ENCODE measurements around the gene GJD3. TPM values are rescaled to one million over a fixed set of nuclear protein-coding genes. Genes with fewer than 3 reads are reported as not detected.

Gene GJD3
- total and polyA plus RNA-seq, 4 donors: 0.36 to 0.61 (median 0.40) TPM; not detected in 1

DNA sequence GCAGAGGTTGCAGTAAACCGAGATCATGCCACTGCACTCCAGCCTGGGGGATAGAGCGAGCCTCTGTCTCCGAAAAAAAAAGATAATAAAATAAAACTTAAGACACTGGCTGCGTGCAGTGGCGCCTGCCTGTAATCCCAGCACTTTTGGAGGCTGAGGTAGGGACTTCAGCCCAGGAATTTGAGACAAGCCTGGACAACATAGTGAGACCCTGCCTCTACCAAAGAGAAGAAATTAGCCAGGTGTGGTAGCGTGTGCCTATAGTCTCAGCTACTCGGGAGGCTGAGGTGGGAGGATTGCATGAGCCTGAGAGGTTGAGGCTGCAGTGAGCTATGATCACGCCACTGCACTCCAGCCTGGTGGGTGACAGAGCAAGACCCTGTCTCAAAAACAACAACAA, 28.9 kb downstream of the GJD3 start:
- H3K9me3 ChIP-seq (ENCODE audit: control insufficient read depth, insufficient read depth, low read length): no peaks in the 10 kb centered on the region
- H3K4me1 ChIP-seq (ENCODE audit: control insufficient read depth, insufficient read depth, low read length): peaks cover 60% of the 10 kb centered on the region
- peaks cover 40% of the 10 kb centered on the region for H3K36me3 ChIP-seq (ENCODE audit: control insufficient read depth, insufficient read depth, low read length)
- no peak overlapping the region for H3K4me3 ChIP-seq (ENCODE audit: low read depth, low read length)
- no peak overlapping the region for H3K27ac ChIP-seq (ENCODE audit: low read depth, low read length)
- WGBS (ENCODE audit: insufficient coverage): 98% methylated on average over 7 of the region's 8 CpGs
- H3K27me3 ChIP-seq (ENCODE audit: control insufficient read depth, insufficient read depth, low read length): no peaks in the 10 kb centered on the region
- DNase-seq (ENCODE audit: low read depth in 4 of 6, low spot score in 6 of 6): no peak

DNA sequence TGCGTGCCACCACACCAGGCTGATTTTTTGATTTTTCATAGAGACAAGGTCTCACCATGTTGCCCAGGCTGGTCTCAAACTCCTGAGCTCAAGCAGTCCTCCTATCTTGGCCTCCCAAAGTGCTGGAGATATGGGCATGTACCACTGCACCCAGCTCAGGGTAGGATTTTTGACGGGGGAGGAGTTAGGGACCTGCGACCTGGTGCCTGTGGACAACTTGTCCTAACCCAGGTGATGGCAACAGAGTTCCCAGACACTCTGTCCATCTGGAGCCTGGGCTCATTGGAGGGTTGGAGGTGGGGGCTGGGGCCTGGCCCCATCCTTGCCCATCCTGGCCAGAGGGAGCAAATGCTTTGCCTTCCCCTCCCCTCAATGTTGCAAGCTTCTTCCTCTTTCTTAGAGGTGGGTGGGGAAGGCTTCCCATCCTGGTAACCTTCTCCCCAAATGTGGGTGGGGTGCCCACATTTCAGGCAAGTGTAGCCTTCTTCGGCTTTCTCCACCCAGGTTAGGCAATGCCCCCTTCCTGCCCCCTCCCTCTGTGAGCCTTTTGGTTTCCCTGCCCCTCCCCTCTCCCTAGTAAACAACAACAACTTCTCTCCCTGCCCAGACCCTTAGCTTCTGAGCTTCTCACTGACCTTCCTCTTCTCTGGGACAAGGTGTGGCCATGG, 30.6 kb downstream of the GJD3 start:
- Histone ChIP-seq H3K9me3 (ENCODE audit: control insufficient read depth, insufficient read depth, low read length) (no peaks in the 10 kb centered on the region), H3K4me3 (ENCODE audit: low read depth, low read length) (no peak overlapping the region), H3K27me3 (ENCODE audit: control insufficient read depth, insufficient read depth, low read length) (no peaks in the 10 kb centered on the region), H3K27ac (ENCODE audit: low read depth, low read length) (no peak overlapping the region), H3K36me3 (ENCODE audit: control insufficient read depth, insufficient read depth, low read length) (peaks cover 40% of the 10 kb centered on the region), H3K4me1 (ENCODE audit: control insufficient read depth, insufficient read depth, low read length) (peaks cover 63% of the 10 kb centered on the region)
- no peak for DNase-seq (ENCODE audit: low read depth in 4 of 6, low spot score in 6 of 6)
- 98% methylated on average over 3 of the region's 4 CpGs for WGBS (ENCODE audit: insufficient coverage)

DNA sequence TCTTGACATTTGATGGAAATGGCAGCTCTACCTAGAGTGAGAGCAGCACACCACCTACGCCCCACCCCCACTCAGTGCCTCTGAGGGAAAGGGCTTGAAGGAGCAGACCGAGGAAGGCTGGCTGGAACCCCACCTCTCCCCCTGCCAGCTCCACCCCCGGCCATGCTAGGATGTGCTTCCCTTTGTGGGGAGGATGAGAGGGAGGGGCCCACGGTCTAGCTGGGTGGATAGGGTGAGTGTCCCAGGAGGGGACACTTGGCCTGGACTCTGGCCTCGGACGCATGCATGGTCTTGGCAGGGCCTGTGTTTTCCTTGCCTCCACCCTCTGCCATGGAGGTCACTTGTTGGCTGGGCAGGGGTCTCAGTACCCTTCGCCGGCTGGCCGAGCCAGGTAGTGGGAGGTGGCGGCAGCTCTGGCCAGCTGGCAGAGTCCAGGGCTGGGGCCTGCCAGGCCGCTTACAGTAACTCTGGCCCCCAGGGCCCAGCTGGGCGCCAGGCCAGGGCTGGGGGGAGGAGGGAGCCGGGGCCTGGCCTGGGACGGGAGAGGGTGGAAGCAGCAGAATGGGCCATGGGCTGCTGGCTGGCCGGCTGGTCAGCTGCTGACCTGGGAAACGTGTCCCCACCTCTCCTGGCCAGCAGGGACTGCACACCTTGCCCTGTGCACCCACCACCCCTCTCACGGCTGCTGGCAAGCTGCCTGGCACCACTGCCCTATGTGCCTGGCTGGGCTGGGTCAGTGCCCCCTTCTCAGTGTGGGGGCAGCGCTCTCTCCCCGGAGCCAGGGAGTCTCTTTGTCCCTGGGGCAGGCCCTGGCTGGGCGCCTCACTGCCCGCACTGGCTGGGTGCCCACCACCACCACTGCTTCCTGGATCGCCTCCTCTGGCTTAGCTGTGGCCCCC, 32.5 kb downstream of the GJD3 start:
- WGBS (ENCODE audit: insufficient coverage): 27% methylated on average over 19 of the region's 22 CpGs
- H3K27ac ChIP-seq (ENCODE audit: low read depth, low read length): peak overlapping the region; percentile 86
- H3K4me3 ChIP-seq (ENCODE audit: low read depth, low read length): no peak overlapping the region
- peaks cover 69% of the 10 kb centered on the region for H3K4me1 ChIP-seq (ENCODE audit: control insufficient read depth, insufficient read depth, low read length)
- DNase-seq (ENCODE audit: low read depth in 4 of 6, low spot score in 6 of 6): peak in 4 of 6 donors; percentile 62 to 93 (median 66)
- no peaks in the 10 kb centered on the region for H3K27me3 ChIP-seq (ENCODE audit: control insufficient read depth, insufficient read depth, low read length)
- H3K9me3 ChIP-seq (ENCODE audit: control insufficient read depth, insufficient read depth, low read length): no peaks in the 10 kb centered on the region
- peaks cover 35% of the 10 kb centered on the region for H3K36me3 ChIP-seq (ENCODE audit: control insufficient read depth, insufficient read depth, low read length)

DNA sequence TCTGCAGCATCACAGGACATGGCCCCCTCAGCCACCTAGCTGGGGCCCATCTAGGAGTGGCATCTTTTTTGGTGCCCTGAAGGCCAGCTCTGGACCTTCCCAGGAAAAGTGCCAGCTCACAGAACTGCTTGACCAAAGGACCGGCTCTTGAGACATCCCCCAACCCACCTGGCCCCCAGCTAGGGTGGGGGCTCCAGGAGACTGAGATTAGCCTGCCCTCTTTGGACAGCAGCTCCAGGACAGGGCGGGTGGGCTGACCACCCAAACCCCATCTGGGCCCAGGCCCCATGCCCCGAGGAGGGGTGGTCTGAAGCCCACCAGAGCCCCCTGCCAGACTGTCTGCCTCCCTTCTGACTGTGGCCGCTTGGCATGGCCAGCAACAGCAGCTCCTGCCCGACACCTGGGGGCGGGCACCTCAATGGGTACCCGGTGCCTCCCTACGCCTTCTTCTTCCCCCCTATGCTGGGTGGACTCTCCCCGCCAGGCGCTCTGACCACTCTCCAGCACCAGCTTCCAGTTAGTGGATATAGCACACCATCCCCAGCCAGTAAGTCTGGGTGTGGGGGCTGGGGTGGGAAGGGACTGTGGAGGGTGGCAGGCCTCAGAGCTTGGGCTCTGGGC, 33.6 kb downstream of the GJD3 start:
- Histone ChIP-seq H3K9me3 (ENCODE audit: control insufficient read depth, insufficient read depth, low read length) (no peaks in the 10 kb centered on the region), H3K4me1 (ENCODE audit: control insufficient read depth, insufficient read depth, low read length) (peaks cover 79% of the 10 kb centered on the region), H3K27ac (ENCODE audit: low read depth, low read length) (peak overlapping the region; percentile 86), H3K36me3 (ENCODE audit: control insufficient read depth, insufficient read depth, low read length) (peaks cover 38% of the 10 kb centered on the region), H3K27me3 (ENCODE audit: control insufficient read depth, insufficient read depth, low read length) (no peaks in the 10 kb centered on the region), H3K4me3 (ENCODE audit: low read depth, low read length) (no peak overlapping the region)
- no peak for DNase-seq (ENCODE audit: low read depth in 4 of 6, low spot score in 6 of 6)
- 82% methylated on average over 4 of the region's 10 CpGs for WGBS (ENCODE audit: insufficient coverage)

DNA sequence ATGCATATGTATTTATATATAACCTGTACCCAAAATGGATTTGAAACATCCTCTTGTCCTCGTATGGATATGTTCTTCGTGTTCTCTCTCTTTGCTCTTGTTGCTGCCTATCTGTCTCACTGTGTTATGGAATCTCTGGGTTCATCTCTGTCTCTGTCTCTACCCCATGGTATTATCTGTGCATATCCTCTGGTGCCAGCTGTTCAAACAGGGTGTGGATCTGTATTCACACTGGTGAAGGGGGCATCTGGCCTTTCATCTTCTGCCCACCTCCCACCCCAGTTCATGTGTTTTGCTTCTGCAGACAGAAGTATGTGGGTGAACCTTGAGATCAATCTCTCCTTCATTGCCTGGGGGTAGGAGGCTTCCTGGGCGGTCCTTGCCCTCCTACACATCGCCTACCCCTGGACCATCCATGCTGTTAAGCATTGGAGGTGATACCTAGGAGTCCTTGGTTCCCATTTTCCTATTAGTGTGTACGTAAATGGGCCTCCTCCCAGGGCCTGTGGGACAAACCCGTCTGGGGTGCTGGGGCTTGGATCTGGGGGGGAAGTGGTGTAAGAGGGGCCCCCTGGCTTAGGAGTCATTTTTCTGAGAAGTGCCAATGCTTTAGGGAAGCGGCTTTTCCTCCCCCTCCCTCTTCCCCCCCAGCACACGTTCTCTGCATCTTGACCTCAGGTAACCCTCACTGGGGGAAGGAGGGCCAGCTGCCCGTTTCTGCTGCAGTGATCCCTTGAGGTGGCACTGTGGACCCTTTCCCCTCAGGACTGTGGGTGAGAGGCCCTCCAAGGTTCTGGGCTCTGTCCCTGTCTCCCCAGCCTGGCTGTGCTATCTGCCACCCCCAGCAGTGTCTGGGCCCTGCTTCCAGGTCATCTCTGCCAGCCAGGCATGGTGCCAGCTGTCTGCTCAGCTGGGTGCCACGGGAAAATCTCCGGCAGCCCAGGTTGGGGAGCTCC, 34.4 kb downstream of the GJD3 start:
- peaks cover 38% of the 10 kb centered on the region for H3K36me3 ChIP-seq (ENCODE audit: control insufficient read depth, insufficient read depth, low read length)
- H3K27ac ChIP-seq (ENCODE audit: low read depth, low read length): no peak overlapping the region
- no peak for DNase-seq (ENCODE audit: low read depth in 4 of 6, low spot score in 6 of 6)
- WGBS (ENCODE audit: insufficient coverage): 22% methylated on average over 5 of the region's 11 CpGs
- H3K9me3 ChIP-seq (ENCODE audit: control insufficient read depth, insufficient read depth, low read length): no peaks in the 10 kb centered on the region
- no peak overlapping the region for H3K4me3 ChIP-seq (ENCODE audit: low read depth, low read length)
- H3K27me3 ChIP-seq (ENCODE audit: control insufficient read depth, insufficient read depth, low read length): no peaks in the 10 kb centered on the region
- H3K4me1 ChIP-seq (ENCODE audit: control insufficient read depth, insufficient read depth, low read length): peaks cover 84% of the 10 kb centered on the region

DNA sequence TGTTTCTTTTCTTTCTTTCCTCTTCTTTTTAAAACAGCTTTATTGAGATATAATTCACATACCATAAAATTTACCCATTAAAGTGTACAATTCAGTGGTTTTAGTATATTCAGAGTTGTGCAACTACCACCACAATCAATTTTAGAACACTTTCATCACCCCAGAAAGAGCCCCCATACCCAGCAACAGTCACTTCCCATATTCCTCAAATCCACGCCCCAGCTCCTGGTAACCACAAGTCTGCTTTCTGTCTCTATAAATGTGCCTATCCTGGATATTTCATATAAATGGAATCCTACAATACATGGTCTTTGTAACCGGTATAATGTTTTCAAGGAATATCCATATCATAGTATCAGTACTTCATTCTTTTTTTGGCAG, 36.2 kb downstream of the GJD3 start:
- 100% methylated on average over 1 of the region's 2 CpGs for WGBS (ENCODE audit: insufficient coverage)
- no peaks in the 10 kb centered on the region for H3K9me3 ChIP-seq (ENCODE audit: control insufficient read depth, insufficient read depth, low read length)
- no peak for DNase-seq (ENCODE audit: low read depth in 4 of 6, low spot score in 6 of 6)
- H3K27ac ChIP-seq (ENCODE audit: low read depth, low read length): peak overlapping the region; percentile 1
- no peak overlapping the region for H3K4me3 ChIP-seq (ENCODE audit: low read depth, low read length)
- H3K27me3 ChIP-seq (ENCODE audit: control insufficient read depth, insufficient read depth, low read length): no peaks in the 10 kb centered on the region
- H3K36me3 ChIP-seq (ENCODE audit: control insufficient read depth, insufficient read depth, low read length): peaks cover 32% of the 10 kb centered on the region
- H3K4me1 ChIP-seq (ENCODE audit: control insufficient read depth, insufficient read depth, low read length): peaks cover 83% of the 10 kb centered on the region

DNA sequence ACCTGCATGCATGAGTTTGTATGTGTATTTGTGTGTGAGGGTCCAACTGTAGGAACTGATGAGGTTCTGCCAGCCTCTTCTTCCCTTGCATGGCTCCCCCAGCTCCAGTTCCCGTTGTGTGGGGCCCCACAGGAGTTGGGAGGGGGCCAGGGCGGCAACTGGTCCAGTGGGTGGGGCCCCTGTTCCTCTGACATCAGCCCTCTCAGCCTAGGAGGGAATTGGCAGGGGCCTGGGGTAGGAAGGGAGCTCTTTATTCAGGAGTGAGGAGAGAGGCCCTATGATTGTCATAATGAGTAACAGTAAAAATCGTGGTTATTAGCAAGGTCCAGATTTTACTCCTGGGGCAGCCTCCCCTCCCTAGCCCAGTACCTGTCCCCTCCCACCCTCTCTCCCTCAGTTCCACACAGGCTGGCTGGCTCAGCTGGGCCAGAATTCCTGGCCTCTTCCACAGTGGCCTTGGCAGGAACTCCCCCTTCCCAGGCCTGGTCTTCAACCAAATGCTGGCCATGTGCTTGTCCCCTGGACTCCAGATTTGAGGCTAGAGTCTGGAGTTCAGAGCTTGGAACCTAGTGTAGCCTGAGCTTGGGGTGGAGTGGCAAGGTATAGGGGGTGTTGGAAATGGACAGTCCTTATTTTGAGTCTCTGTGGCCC, 36.7 kb downstream of the GJD3 start:
- Histone ChIP-seq H3K27me3 (ENCODE audit: control insufficient read depth, insufficient read depth, low read length) (no peaks in the 10 kb centered on the region), H3K27ac (ENCODE audit: low read depth, low read length) (peak overlapping the region; percentile 1), H3K4me1 (ENCODE audit: control insufficient read depth, insufficient read depth, low read length) (peaks cover 83% of the 10 kb centered on the region), H3K9me3 (ENCODE audit: control insufficient read depth, insufficient read depth, low read length) (no peaks in the 10 kb centered on the region), H3K4me3 (ENCODE audit: low read depth, low read length) (no peak overlapping the region), H3K36me3 (ENCODE audit: control insufficient read depth, insufficient read depth, low read length) (peaks cover 28% of the 10 kb centered on the region)
- WGBS (ENCODE audit: insufficient coverage): no CpG with 5 or more reads among the region's 3 CpGs
- DNase-seq (ENCODE audit: low read depth in 4 of 6, low spot score in 6 of 6): no peak

DNA sequence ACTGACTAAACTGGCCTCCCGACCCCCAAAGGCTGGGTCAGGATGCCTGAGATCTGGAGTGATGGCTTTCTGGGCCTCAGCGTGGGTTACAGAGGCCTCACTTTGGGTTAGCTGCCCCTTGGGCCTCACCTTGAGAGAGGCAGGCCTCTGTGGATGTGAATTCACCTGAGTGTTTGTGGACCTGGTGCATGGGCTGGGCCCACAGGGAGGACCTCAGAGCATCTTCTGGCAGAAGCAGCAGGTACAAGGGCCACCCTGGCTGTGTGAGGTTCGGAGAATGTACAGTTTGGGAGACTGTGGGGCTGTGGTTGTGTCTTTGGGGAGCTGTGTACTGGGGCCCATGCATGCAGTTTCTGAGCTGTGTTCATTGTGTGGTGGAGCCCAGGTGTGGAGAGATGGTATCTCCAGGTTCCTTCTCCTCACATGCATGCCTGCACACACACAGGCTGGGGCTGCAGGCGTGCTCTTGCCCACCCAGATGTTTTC, 37.2 kb downstream of the GJD3 start:
- Histone ChIP-seq H3K27me3 (ENCODE audit: control insufficient read depth, insufficient read depth, low read length) (no peaks in the 10 kb centered on the region), H3K4me1 (ENCODE audit: control insufficient read depth, insufficient read depth, low read length) (peaks cover 83% of the 10 kb centered on the region), H3K4me3 (ENCODE audit: low read depth, low read length) (no peak overlapping the region), H3K9me3 (ENCODE audit: control insufficient read depth, insufficient read depth, low read length) (no peaks in the 10 kb centered on the region), H3K36me3 (ENCODE audit: control insufficient read depth, insufficient read depth, low read length) (peaks cover 25% of the 10 kb centered on the region), H3K27ac (ENCODE audit: low read depth, low read length) (no peak overlapping the region)
- DNase-seq (ENCODE audit: low read depth in 4 of 6, low spot score in 6 of 6): no peak
- WGBS (ENCODE audit: insufficient coverage): 87% methylated on average over 4 of the region's 4 CpGs
